ENCODE data around the gene THBS3. TPM values are rescaled to one million over a fixed set of nuclear protein-coding genes. Genes with fewer than 3 reads are reported as not detected.
"Not testable (repeated sequence)": the region's sequence is repeated elsewhere in the genome, so short reads cannot be mapped to it uniquely, and the experiment has no call there.

The THBS3 gene
- total and polyA plus RNA-seq, 9 of the 15 experiments (the other 6 are each of a cell fraction or from before 2014, with no cell fraction given): 0.59 to 8.3 (median 3.2) TPM

GRCh38 chr1:155163785-155164184 lies 43.9 kb downstream of the THBS3 start:
- WGBS (ENCODE audit: insufficient coverage, low coverage, missing lambda C conversion rate): 75% methylated on average over 4 of the region's 4 CpGs
- H3K9me1 ChIP-seq (ENCODE audit: control insufficient read depth, insufficient read depth, low read length); H3K27me3 ChIP-seq (ENCODE audit: control insufficient read depth in 2 of 2, insufficient read depth in 2 of 2, low read length in 2 of 2); H3K9me3 ChIP-seq (replicated peaks; ENCODE audit: control insufficient read depth, insufficient read depth, low read depth, low read length); H3K4me2 ChIP-seq (ENCODE audit: insufficient read depth, low read length); H2AFZ ChIP-seq (ENCODE audit: low read depth, low read length); H4K20me1 ChIP-seq (replicated peaks; ENCODE audit: control insufficient read depth, insufficient read depth, low read length); BruUV-seq (replicated peaks); DNase-seq (ENCODE audit: extremely low read depth in 1 of 4, low spot score in 3 of 4); H3K9ac ChIP-seq (ENCODE audit: insufficient read depth in 1 of 2, low read depth in 2 of 2, low read length in 2 of 2); ATAC-seq; intact Hi-C loops (cut with micrococcal nuclease); H3K79me2 ChIP-seq (ENCODE audit: control insufficient read depth, insufficient read depth, low read length); POLR2A ChIA-PET; in situ Hi-C loops (cut with MboI); H3K4me3 ChIP-seq; H3K27ac ChIP-seq (ENCODE audit: extremely low read depth, low read depth, low read length); FAIRE-seq; H3K36me3 ChIP-seq (ENCODE audit: control insufficient read depth, insufficient read depth, low read length): not testable (repeated sequence)
- TF ChIP-seq ZNF146 (CRISPR knock-in tag; IDR thresholded peaks at IDR 0.05; ENCODE audit: unreplicated experiment): peak; percentile 80
- TF ChIP-seq BCOR (IDR thresholded peaks at IDR 0.05): peak; percentile 41; the same call in 1 of the 2 replicates
- CTCF ChIA-PET (ENCODE audit: low intra/inter-chr PET ratio): interaction anchor here (0.6 kb wide), 1 partner anchor 78 kb away, joined by 3 read pairs; no protein-coding TSS in a partner anchor
- H3K4me1 ChIP-seq (replicated peaks in 1 of 2; ENCODE audit: control insufficient read depth in 2 of 2, insufficient read depth in 2 of 2, low read length in 2 of 2): peaks cover 4 to 11% of the 10 kb centered on the region in 2 experiments; a peak in 4 of 5 replicates

- POLR2A ChIA-PET; H3K36me3 ChIP-seq (ENCODE audit: control insufficient read depth, insufficient read depth, low read length); H4K20me1 ChIP-seq (replicated peaks; ENCODE audit: control insufficient read depth, insufficient read depth, low read length); H3K9me1 ChIP-seq (ENCODE audit: control insufficient read depth, insufficient read depth, low read length); H3K9me3 ChIP-seq (replicated peaks; ENCODE audit: control insufficient read depth, insufficient read depth, low read depth, low read length); CTCF ChIA-PET (ENCODE audit: low intra/inter-chr PET ratio); H3K27me3 ChIP-seq (ENCODE audit: control insufficient read depth in 2 of 2, insufficient read depth in 2 of 2, low read length in 2 of 2); FAIRE-seq; H2AFZ ChIP-seq (ENCODE audit: low read depth, low read length); DNase-seq (ENCODE audit: extremely low read depth in 1 of 4, low spot score in 3 of 4); BruUV-seq (replicated peaks); H3K4me1 ChIP-seq (replicated peaks in 1 of 2; ENCODE audit: control insufficient read depth in 2 of 2, insufficient read depth in 2 of 2, low read length in 2 of 2); H3K79me2 ChIP-seq (ENCODE audit: control insufficient read depth, insufficient read depth, low read length); ATAC-seq; H3K9ac ChIP-seq (ENCODE audit: insufficient read depth in 1 of 2, low read depth in 2 of 2, low read length in 2 of 2); intact Hi-C loops (cut with micrococcal nuclease); H3K27ac ChIP-seq (ENCODE audit: extremely low read depth, low read depth, low read length); H3K4me3 ChIP-seq; H3K4me2 ChIP-seq (ENCODE audit: insufficient read depth, low read length); in situ Hi-C loops (cut with MboI): not testable (repeated sequence)
- 86% methylated on average over 6 of the region's 6 CpGs for WGBS (ENCODE audit: insufficient coverage, low coverage, missing lambda C conversion rate)
Measured at GRCh38 chr1:155162631-155163030, 45.1 kb downstream of the THBS3 start.
